HUES64 (cell line): ENCODE results near the gene PFKP.

Experiments used
- H3K27ac ChIP-seq: 2 replicates; pipeline ENCODE4 v1.7.0; 2013; ENCODE audit warnings: low read depth, low read length, inconsistent platforms
- H3K27me3 ChIP-seq: 2 replicates; pipeline ENCODE4 v1.6.1; 2013; ENCODE audit warnings: mild to moderate bottlenecking, low read length; ENCODE audit not compliant: insufficient read depth
- H3K36me3 ChIP-seq: 2 replicates; pipeline ENCODE4 v1.6.1; 2013; ENCODE audit warnings: mild to moderate bottlenecking, low read length; ENCODE audit not compliant: insufficient read depth
- H3K4me1 ChIP-seq: 2 replicates; pipeline ENCODE4 v1.6.1; 2013; ENCODE audit warnings: mild to moderate bottlenecking, low read length, moderate library complexity; ENCODE audit not compliant: insufficient read depth
- H3K4me3 ChIP-seq: 2 replicates; pipeline ENCODE4 v1.5.1; 2013; ENCODE audit warnings: mild to moderate bottlenecking, low read length, moderate library complexity
- H3K9ac ChIP-seq: 2 replicates; pipeline ENCODE4 v1.6.1; 2013; ENCODE audit warnings: mild to moderate bottlenecking, low read depth, low read length
- H3K9me3 ChIP-seq: 2 replicates; pipeline ENCODE4 v1.6.1; 2013; ENCODE audit warnings: low read depth, low read length; ENCODE audit not compliant: insufficient read depth
- WGBS: fragments of 150-250, 120-280 bp; methylation state at CpG from one replicate; pipeline ENCODE4 v1.1.7; 2013; ENCODE audit warnings: missing lambda C conversion rate; 5-methylcytosine and 5-hydroxymethylcytosine counted together

PFKP gene

DNA sequence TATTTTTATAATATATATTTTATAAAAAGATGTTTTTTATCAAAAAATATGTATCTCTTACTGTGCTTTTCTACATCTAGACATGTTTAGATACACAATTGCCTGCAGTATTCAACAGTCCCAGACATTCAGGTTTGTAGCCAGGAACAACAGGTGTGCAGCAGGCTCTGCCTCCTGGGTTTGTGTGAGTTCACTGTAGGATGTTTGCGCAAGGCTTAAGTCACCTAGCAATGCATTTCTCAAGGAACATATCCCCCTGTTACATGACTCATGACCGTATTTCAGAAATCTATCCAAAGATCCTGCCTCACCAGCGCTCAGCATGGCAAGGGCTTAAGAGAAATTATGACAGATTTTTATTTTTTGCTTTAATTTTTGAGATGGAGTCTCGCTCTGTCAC is 63.8 kb downstream of the PFKP start:
- H3K27ac ChIP-seq, result no peak overlapping the region
- WGBS, result 93% methylated on average over 4 of the region's 4 CpGs
- H3K4me1 ChIP-seq, result no peaks in the 10 kb centered on the region; the same call in 1 of the 2 replicates
- H3K36me3 ChIP-seq, result peaks cover 96% of the 10 kb centered on the region
- no peaks in the 10 kb centered on the region for H3K27me3 ChIP-seq
- H3K9me3 ChIP-seq, result no peaks in the 10 kb centered on the region
- no peak overlapping the region for H3K9ac ChIP-seq
- no peak overlapping the region for H3K4me3 ChIP-seq

GRCh38 chr10:3132036-3133025 is 65.0 kb downstream of the PFKP start:
- Histone ChIP-seq H3K27me3 (no peaks in the 10 kb centered on the region), H3K36me3 (peaks cover 96% of the 10 kb centered on the region), H3K27ac (no peak overlapping the region), H3K9me3 (no peaks in the 10 kb centered on the region), H3K4me1 (no peaks in the 10 kb centered on the region), H3K4me3 (no peak overlapping the region), H3K9ac (no peak overlapping the region)
- 95% methylated on average over 22 of the region's 22 CpGs for WGBS

DNA sequence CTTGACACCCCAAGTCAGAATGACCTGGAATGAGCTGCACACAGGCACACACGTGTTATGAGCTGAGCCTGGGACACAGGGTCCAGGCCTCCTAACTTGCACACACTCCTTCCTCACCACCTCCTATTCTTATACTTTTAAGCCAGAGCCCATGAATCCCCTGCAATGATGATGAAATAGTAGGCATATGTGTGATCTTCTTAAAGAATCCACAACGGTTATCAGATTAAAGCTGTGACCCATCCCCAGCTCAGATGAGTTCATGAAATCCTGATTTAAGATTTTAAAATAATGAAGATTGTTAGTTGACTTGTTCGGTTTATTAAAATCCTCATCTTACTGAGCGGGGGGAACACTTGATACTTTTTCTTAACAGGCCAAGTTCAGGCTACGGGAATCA is 66.6 kb downstream of the PFKP start:
- WGBS, result 83% methylated on average over 5 of the region's 5 CpGs
- Histone ChIP-seq H3K36me3 (peaks cover 96% of the 10 kb centered on the region), H3K9me3 (no peaks in the 10 kb centered on the region), H3K4me3 (no peak overlapping the region), H3K27ac (no peak overlapping the region), H3K4me1 (no peaks in the 10 kb centered on the region), H3K9ac (no peak overlapping the region), H3K27me3 (no peaks in the 10 kb centered on the region)

DNA sequence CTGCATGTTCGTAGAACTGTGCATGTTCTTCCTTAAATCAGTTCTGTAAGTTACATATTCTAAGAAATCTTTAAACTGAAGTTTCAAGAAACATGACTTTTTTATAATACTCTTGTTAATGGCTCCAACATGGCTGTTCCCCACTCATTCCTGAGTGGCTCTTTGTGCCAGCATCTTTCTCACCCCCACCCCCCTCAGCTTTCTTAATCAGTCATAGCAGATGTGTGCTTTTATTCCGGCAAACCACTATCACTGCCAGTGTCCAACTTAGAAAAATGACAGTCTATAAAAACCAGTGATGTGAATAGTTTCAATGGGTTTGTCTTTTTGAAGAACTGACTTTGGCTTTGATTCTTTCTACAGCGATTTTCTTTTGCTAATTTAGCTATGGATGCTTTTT is 67.7 kb downstream of the PFKP start:
- 100% methylated on average over 2 of the region's 3 CpGs for WGBS

GRCh38 chr10:3136336-3136735 is 69.0 kb downstream of the PFKP start:
- H3K9me3 ChIP-seq, result no peaks in the 10 kb centered on the region
- 81% methylated on average over 14 of the region's 14 CpGs for WGBS
- H3K27me3 ChIP-seq, result no peaks in the 10 kb centered on the region
- no peak overlapping the region for H3K9ac ChIP-seq
- peaks cover 99% of the 10 kb centered on the region for H3K36me3 ChIP-seq
- H3K4me3 ChIP-seq, result no peak overlapping the region
- no peak overlapping the region for H3K27ac ChIP-seq
- H3K4me1 ChIP-seq, result no peaks in the 10 kb centered on the region

More for the DNA sequence above, 67.7 kb downstream of the PFKP start:
- H3K4me1 ChIP-seq, result no peaks in the 10 kb centered on the region
- H3K4me3 ChIP-seq, result no peak overlapping the region
- H3K36me3 ChIP-seq, result peaks cover 97% of the 10 kb centered on the region
- no peak overlapping the region for H3K27ac ChIP-seq
- no peaks in the 10 kb centered on the region for H3K9me3 ChIP-seq
- no peaks in the 10 kb centered on the region for H3K27me3 ChIP-seq
- no peak overlapping the region for H3K9ac ChIP-seq

- no peaks in the 10 kb centered on the region for H3K27me3 ChIP-seq
- H3K9me3 ChIP-seq, result no peaks in the 10 kb centered on the region
- 90% methylated on average over 21 of the region's 21 CpGs for WGBS
- peaks cover 99% of the 10 kb centered on the region for H3K36me3 ChIP-seq
- H3K4me1 ChIP-seq, result no peaks in the 10 kb centered on the region
- no peak overlapping the region for H3K9ac ChIP-seq
- H3K4me3 ChIP-seq, result no peak overlapping the region
- H3K27ac ChIP-seq, result no peak overlapping the region
Observed at GRCh38 chr10:3136763-3137611, 69.6 kb downstream of the PFKP start.

GRCh38 chr10:3137958-3138726 is 70.8 kb downstream of the PFKP start:
- H3K9ac ChIP-seq, result no peak overlapping the region
- no peak overlapping the region for H3K4me3 ChIP-seq
- H3K27ac ChIP-seq, result no peak overlapping the region
- H3K27me3 ChIP-seq, result no peaks in the 10 kb centered on the region
- H3K4me1 ChIP-seq, result no peaks in the 10 kb centered on the region
- WGBS, result 94% methylated on average over 41 of the region's 41 CpGs
- peaks cover 99% of the 10 kb centered on the region for H3K36me3 ChIP-seq
- H3K9me3 ChIP-seq, result no peaks in the 10 kb centered on the region

- Histone ChIP-seq H3K4me3 (no peak overlapping the region), H3K9ac (no peak overlapping the region), H3K4me1 (no peaks in the 10 kb centered on the region), H3K27me3 (no peaks in the 10 kb centered on the region), H3K9me3 (no peaks in the 10 kb centered on the region), H3K27ac (no peak overlapping the region), H3K36me3 (peaks cover 99% of the 10 kb centered on the region)
- 88% methylated on average over 10 of the region's 10 CpGs for WGBS
Observed at GRCh38 chr10:3139216-3139910, 72.0 kb downstream of the PFKP start.

DNA sequence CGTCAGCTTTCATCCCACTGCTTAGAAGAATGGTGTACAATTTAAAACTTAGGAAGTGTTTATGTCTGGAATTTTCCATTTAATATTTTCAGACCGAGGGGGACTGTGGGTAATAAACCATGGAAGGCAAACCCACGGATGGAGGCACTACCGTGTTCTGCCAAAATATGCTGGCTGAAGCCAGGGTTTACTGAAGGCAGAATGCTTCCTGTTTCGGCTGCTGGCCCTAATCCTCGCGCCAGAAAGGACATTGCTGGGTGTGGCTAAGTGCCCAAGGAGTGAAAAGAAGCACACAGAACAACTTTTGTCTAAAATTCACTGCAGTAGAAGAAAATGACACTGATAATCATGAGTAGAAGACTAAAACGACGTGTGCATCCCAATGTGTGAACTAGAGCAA is 72.9 kb downstream of the PFKP start:
- 95% methylated on average over 9 of the region's 9 CpGs for WGBS
- no peak overlapping the region for H3K27ac ChIP-seq
- H3K4me3 ChIP-seq, result no peak overlapping the region
- peaks cover 99% of the 10 kb centered on the region for H3K36me3 ChIP-seq
- no peaks in the 10 kb centered on the region for H3K4me1 ChIP-seq
- H3K9ac ChIP-seq, result no peak overlapping the region
- H3K27me3 ChIP-seq, result no peaks in the 10 kb centered on the region
- H3K9me3 ChIP-seq, result no peaks in the 10 kb centered on the region

- Histone ChIP-seq H3K27ac (no peak overlapping the region), H3K9ac (no peak overlapping the region), H3K9me3 (no peaks in the 10 kb centered on the region), H3K27me3 (no peaks in the 10 kb centered on the region), H3K4me1 (no peaks in the 10 kb centered on the region), H3K36me3 (peaks cover 99% of the 10 kb centered on the region), H3K4me3 (no peak overlapping the region)
- 95% methylated on average over 18 of the region's 21 CpGs for WGBS
Observed at GRCh38 chr10:3141351-3142005, 74.1 kb downstream of the PFKP start.
